ENCODE data around the gene TP53RK.
"Not testable (repeated sequence)": the region's sequence is repeated elsewhere in the genome, so short reads cannot be mapped to it uniquely, and the experiment has no call there.

The TP53RK gene

DNA sequence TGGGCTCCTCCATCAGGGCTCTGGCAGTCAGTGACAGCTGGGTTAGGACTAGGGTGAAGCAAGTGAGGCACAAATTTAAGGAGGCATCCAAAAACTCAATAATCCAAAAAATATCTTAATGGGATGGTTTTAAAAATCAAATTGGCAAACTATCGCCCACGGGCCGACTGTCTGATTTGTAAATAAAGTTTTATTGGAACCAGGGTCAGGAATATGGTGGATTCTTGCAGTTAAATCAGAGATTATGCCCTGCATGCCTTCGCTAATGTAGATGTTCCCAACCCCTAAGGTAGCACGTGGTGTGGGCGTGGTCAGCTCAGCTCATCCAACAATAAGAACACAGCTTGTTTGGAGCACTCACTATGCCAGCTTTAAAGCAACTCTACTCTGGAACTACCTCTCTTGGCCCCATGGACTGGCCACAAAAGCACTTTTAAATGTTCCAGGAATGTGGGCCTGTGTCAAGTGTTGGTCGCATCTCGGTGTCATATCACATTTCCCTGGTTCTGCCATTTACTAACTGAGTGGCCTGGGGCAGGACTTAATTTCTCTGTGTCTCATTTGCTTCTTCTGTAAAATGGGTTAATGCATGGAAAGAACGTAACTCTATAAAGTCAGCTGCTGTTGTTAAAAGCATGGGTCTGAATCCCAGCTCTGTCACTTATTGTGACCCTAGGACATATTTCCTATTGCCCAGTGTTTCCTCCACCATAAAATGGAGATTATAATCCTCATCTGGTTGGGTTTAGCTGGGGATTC lies 7.0 kb downstream of the TP53RK start:
- DNase-seq, result no peak

DNA sequence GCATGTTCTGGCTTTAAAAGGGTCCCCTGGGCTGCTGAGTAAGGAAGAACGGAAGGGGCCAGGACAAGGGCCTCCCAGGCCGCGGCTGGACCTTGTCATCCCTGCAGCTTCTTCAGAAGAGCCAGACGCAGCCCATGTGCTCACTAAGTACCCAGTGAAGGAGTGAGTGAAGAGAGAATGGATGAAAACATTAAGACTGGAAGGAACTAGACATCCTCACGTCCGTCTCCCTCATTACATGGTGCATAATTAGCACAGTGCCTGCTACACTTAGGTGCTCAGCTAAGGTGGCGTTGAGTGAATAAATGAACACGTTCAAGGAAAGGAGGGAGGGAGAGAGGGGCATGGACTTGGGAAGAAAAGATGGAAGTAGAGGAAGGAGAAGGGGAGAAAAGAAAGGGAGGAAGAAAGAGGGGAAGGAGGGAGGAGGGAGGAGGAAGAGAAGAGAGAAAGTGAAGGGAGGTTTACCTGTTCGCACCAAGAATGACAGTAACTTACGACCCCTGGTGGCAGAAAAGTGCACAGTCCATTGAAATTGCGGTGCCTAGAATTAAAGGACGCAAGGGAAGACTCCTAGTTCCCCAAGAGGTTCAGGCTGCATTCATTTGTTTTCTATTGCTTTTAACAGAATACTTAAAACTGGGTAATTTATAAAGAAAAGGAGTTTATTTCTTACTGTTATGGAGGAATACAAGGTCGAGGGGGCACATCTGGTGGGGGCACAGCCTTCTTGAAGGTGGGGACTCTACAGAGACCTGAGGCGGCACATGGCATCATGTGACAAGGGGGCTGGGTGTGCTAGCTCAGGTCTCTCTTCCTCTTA lies 8.0 kb downstream of the TP53RK start:
- DNase-seq, result no peak

DNA sequence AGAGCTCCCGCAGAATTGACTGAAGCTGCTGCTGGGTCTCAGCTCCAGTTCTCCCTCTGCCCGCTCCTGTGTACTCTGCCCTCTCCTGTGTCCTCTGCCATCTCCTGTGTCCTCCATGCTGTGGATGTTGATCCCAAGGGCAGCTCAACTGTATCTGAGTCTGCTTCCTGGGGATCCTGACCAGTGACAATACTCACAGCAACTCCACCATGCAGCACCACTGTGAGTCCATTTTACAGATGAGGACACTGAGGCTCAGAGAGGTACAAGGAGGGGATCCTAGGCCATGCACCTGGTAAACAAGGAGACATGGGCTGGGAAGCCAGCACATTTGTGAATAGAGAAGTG lies 8.6 kb downstream of the TP53RK start:
- DNase-seq, result no peak

DNA sequence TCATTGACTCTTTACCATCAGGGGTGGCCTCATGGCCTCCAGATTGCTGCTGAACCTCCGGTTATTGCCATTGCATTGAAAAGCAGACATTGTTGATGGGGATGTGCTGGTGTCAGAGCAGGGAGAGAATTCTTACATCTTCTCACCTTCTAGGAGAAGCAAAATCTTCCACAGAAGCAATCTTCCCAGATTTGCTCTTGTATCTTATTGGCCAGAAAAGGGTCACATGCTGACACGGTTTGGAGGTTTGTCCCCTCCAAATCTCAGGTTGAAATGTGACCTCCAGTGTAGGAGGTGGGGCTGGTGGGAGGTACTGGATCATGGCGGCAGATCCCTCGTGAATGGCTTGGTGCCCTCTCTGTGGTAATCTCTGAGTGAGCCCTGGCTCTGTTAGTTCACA lies 10.7 kb downstream of the TP53RK start:
- DNase-seq, result no peak

DNA sequence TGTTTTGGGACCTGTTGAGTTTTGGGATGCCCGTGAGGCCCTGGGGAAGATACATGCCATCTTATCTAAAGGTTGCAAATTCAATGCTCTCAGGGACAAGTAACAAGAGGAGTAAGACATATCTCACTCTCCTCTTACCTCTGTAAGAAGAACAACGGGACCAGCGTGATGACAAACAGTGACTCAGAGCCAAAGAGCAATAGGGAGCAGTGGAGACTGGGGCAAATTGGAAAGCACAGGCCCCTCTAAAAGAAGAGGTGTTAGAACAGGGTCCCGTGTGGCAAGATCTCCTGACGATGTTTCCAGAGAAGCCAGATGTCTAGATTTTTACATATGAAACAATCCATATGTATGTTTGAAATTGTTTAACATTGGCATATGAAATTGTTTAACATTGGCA lies 11.6 kb downstream of the TP53RK start:
- no peak for DNase-seq

DNA sequence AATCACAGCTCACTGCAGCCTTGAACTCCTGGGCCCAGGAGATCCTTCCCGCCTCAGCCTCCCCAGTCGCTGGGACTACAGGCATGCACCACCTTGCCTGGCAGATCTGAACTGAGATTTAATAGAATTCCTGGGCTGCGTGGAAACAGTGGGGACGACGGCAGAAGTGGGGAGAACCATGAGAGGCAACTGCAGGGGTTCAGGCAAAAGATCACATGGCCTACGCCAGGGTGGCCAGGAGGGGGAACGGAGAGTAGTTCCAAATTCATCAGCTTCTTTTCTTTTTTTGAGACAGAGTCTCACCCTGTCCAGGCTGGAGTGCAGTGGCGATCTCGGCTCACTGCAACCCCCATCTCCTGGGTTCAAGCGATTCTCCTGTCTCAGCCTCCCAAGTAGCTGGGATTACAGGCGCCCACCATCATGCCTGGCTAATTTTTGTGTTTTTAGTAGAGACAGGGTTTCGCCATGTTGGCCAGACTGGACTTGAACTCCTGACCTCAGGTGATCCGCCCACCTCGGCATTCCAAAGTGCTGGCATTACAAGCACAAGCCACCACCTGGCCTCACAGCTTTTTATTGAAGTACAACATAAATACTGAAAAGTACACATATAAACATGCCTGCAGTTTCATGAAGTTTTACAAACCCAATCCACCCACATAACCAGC lies 12.5 kb downstream of the TP53RK start:
- DNase-seq, result not testable (repeated sequence)

DNA sequence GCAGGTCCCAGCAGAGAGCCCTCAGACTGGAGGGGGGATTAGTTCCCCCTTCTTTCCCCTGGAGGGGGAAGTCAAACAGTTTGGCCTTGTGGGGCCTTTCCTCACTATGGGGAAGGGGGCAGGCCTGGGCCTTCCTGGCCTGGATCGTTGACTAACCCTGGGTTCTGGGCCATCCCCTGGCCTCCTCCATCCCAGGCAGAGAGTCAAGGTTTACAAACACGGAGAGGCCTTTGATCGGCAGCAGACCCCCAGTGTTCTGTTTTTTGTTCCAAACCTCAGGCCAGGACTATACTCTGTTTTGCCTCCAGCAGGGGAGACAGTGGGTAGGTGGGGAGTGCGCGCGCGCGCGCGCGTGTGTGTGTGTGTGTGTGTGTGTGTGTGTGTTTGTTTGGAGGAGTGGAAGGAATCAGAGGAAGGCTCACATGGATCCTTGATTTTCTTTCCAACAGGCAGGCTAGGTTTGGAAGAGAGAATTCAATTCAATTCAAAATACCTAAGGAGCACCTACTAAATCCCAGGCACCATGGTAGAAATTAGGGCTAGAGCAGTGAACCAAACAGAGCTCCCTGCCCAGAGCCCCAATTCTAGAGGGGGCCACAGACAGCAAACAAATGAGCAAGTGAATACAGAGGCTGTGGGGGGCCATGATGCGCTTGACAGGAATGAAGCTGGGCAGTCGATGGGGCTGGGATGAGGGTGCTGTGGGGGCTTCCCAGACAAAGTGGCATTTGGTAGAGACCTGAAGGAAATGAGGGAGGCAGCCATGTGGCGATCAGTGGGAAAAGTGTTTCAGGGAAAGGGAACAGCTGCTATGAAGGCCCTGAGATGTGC lies 14.8 kb downstream of the TP53RK start:
- no peak for DNase-seq

DNA sequence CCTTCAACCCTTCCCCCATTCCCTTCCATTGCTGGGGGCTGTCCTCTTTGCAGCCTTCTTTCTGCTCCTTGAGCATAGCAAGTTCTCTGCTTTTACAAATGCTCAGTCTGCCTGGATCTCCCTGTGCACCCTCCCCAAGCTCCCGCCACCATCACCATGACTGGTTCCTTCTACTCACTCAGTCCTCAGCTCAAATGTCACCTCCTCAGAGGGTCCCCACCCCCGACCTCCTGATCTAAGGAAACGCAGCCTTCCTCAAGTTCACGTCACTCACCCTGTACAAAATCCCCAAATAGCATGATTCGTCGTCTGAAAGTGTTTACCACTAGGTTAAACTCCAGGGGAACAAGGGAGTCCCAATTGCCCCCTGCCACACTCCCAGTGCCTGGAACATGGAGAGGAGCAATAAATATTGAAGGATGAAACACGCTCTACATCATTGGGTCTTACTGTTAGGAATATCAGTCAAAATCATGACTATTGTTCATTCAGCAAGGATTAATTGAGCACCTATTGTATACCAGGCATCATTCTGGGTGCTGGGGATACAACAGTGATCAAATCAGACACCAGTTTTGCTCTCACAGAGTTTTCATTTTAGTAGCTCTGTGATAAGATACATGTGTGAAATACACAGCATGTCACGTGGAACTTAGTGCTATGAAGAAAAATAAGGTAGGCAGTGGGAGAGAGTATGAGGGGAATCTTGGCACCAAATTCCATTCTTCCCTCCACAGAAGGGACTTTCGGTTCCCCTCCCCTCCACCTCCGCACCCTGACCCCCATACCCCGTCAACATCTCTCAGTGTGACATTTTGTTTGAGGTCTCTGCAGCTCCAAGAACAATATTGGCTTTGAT lies 15.6 kb downstream of the TP53RK start:
- DNase-seq, result no peak

DNA sequence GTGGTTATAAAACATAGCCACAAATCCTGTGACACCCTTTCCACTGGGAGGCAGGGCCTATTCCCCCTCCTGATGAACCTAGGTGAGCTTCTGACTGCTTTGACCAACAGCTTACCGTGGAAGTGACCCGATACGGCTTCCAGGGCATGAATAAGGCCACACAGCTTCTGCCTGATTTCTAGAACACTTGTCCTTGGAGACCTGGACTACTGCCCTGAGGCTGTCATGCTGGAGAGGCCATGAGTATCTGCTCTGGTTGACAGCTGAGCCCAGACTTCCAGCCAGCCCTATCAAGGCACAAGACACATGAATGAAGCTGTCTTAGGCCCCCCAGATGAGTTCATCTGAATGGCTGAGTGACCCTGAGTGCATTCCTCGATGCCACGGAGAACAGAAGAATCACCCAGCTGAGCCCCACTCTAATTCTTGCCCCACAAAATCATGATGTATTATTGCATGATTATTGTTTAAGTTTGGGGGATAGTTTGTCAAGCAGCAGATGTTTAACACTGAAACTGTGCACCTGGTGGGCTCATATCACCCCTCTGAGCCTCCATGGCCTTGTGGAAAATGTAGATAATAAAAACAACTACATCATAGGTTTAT lies 16.6 kb downstream of the TP53RK start:
- no peak for DNase-seq

DNA sequence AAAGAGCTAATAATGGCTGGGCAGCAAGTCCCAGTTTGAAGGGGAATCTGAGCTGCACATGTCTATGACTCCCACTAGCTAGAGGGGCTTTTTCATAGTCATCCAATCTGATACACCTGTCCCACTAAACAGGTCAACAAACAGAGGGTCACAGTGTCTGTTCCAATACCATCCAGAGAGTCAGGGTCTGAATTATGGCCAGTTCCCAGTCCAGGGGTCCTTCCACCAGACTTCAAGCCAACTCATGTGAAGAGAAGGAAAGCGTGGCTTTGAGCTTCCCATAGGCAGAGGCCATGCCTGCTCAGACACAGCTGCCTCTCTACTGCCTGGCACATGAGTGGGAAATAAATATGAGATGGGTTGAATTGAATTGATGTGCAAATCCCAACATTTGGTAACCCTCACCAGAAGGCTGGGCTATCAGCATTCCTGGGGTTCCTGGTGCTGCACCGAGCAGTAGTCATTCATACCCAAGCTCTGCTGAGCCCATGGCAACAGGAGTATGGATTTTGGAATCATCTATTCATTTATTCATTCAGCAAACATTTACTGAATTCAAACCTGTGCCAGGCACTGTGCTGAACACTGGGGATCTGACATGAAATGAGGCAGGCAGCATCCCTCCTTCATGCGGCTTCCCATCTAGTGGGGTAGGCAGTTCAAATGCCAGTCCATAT lies 17.2 kb downstream of the TP53RK start:
- DNase-seq, result no peak

DNA sequence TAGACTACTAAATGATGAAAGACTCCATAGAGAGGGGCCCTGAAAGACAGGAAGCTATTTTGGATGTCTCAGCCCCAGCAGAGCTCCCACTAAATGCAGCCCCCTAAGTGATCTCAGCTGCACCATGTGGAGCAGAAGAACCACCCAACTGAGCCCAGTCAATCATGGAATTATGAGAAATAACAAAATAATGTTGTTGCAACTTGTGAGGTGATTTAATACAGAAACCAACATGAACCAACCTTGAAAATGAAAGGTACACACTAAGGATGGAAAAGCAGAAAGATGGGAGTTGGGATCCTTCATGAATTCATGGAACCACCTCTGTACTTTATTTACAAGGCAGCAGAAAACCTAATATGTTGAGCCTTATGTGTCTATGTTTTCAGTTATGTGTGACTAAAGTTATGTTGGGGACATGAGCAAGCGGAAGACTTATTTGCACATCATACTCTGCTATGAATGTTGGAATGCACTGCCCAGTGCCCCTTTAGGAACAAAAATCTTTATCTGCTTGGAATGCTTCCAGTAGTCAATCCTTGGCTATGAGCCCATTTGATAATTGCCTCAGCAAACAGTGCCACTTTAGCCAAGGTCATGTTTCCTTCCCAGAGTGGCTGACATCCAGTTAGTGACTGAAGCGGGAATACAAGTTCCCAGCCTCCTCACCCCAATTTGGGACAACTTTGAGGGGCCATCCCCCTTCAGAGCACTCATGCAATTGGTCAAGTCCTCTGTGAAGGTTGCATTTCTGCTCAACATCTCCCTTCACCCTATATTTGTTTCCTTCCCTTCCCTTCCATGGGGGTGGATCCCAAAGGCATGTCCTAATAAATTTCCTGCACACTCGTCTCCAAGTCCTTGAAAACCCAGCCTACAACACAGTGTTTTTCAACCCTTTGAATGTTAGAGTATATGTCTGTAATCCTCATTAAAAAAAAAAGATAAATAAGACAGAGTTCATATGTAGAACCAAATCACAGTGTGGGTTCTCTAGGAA lies 18.4 kb downstream of the TP53RK start:
- DNase-seq, result no peak

DNA sequence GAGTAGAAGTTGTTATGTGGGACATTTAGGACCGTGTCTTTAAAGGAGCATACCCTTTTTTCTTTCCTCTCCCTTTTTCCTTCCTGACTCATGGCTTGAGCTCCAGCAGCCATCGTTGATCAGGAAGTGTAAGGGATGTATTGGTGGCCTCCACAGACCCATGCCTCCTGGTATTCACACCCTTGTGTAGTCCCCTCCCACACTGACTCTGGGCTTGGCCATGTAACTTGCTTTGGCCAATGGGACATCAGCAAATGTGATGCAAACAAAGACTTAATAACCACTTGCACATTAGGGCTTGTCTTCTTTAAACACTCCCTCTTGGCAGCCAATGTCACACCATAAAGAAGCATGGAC lies 19.0 kb downstream of the TP53RK start:
- no peak for DNase-seq

DNA sequence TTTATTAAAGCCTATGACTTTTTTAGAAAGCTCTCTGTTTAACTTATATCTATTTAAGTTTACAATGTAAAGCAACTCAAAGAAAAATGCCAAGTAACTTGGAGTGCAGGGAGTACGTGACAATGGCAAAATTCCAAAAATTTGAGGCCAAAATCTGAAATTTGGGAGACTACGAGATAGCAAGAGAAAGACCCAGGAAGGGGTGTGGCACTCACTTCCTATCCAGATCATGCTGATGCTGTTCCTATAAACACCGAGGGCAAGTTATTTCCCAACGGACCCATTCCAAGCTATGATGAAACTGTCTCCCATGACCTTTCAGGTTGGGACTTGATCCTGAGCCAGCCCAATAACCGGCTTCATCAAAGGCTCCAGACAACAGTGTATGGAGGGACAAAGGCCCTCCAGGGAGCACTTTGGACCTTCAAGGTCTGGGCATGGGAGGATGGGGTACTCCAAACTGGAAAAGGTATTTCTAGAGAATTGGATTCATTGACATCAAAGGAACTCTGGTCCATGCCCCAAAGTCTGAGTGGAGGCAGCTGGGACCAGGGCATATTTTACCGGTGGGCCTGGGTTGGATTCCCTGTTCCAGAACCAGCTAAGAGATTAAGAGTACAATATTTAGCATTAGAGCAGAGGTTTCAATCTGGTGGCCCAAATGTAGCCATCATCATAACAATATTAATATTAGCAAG lies 22.3 kb downstream of the TP53RK start:
- DNase-seq, result no peak

DNA sequence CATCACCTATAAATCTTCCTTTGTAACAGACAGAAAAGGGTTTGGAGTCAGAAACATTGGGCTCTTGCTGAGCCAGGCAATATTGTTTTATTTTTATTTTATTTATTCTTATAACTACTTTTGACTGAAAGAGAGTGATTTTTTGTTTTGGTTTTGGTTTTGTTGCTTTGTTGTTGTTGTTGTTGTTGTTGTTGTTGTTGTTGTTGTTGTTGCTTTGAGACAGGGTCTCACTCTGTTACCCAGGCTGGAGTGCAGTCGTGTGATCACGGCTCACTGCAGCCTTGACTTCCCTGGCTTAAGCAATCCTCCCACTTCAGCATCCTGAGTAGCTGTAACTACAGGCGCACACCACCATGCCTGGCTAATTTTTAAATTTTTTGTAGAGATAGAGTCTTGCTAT lies 22.9 kb downstream of the TP53RK start:
- DNase-seq, result no peak

DNA sequence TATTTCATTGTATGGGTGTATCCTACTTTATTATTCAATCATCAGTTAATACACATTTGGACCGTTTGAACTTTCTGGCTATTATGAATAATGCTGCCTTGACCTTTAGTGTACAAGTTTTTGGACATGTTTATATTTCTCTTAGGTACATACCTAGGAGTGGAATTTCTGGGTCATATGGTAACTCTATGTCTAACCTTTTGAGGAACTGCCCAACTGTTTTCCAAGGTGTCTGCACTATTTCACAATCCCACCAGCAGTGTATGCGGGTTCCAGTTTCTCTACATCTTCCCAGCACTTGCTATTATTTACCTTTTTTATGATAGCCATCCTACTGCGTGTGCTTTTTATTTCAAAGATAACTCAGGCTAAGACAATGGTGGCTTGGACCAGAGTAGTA lies 23.6 kb downstream of the TP53RK start:
- no peak for DNase-seq

DNA sequence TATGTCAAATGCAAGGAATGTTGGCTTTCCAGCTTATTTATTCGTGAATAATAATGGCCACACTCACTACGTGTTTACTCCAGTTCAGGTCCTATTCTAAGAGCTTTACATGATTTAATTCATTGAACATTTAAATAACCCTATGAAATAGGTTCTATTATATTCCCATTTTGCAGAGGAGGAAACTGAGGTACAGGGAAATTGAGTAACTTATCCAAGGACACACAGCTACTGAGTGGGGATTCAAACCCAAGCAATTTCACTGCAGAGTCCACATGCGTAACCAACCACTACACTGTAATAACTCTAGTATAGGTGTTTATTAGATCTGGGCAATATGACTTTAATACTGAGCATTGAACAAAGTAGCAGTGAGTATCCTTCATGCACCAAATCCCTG lies 25.7 kb downstream of the TP53RK start:
- no peak for DNase-seq

DNA sequence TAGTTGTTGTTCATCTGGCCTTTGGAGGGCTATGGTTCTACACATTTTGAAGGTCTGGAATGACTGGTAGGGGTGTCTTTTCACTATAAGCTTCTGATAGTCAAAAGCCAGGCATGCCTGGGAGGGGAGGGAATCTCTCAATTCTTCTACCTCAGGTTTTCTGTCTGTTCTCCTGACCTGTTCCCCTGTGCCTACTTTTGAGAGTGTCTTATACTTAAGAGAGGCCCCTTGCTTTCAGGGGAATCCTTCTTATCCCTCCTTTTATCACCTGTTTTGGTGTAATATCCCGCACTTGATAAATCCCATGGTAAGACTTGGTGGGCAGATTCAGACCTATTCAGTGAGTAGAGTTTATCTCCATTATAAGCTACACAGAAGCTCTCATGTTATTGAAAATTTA lies 27.6 kb downstream of the TP53RK start:
- DNase-seq, result no peak

DNA sequence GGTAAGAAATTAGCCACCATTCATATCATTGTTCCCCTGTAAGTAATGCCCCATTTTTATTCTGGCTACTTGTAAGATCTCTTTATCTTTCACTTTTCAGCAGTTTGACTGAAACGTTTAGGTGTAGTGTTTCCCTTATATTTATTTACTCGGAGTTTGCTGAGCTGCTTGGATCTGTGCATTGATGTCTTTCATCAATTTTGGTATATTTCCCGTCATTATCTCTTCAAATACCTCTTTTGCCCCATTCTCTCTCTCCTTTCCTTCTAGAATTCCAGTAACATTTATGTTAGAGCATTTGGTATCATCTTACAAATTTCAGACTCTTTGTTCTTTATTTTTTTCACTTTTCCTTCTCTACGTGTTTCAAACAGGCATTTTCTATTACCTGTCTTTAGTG lies 28.8 kb downstream of the TP53RK start:
- no peak for DNase-seq

DNA sequence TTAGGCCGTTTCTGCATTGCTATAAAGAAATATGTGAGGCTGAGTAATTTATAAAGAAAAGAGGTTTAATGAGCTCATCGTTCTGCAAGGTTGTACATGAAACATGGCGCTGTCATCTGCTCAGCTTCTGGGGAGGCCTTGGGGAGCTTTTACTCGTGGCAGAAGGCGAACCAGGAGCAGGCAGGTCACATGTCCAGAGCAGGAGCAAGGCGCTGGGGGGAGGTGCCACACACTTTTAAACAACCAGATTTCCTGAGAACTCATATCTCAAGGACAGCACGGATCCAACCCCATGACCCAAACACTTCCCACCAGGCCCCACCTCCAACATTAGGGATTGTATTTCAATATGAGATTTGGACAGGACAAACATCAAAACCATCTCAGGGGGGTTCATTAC lies 31.6 kb downstream of the TP53RK start:
- no peak for DNase-seq

Measured in NCI-H446 treated with DMSO at 0.1 percent for 48 hours (cell line).